SK-N-SH (cell line): Measurements from ENCODE around the gene TAB3. TPM values are rescaled to one million over a fixed set of nuclear protein-coding genes. Genes with fewer than 3 reads are reported as not detected.

Source experiments
- CTCF ChIA-PET: fragments of 300-600, 350-600 bp; formaldehyde crosslinking; extraction: SDS; loops from one replicate; lab custom pipeline; 2021; lab: Yijun Ruan, JAX
- POLR2A ChIA-PET: fragments of 350-600 bp; sonication (Branson Sonifier 250); formaldehyde crosslinking; extraction: SDS; loops from one replicate; lab custom pipeline; 2020; ENCODE audit warnings: antibody characterized with exemption, inconsistent platforms; lab: Yijun Ruan, JAX
- DNase-seq: peaks from one replicate; pipeline ENCODE4 v3.0.0; 2012
- H2AFZ ChIP-seq: fragments of 200-600 bp; sonication (generic); 2 replicates; pipeline ENCODE4 v1.8.1; 2016; ENCODE audit warnings: antibody characterized with exemption, mild to moderate bottlenecking, low read depth
- H3F3A ChIP-seq: fragments of 200-600 bp; sonication (generic); replicated peaks from 2 replicates; pipeline ENCODE3; 2016; ENCODE audit warnings: antibody characterized with exemption, mild to moderate bottlenecking; ENCODE audit not compliant: insufficient read depth
- H3K27ac ChIP-seq, 2 experiments: fragments of 200-500 bp in 1 of 2; fragments of 200-600 bp in 1 of 2; sonication (Bioruptor generic) in 1 of 2; sonication (generic), shearing (Covaris generic) in 1 of 2; 2 replicates each; pipeline versions ENCODE4 v1.5.1 to v1.6.1; 2014 to 2016; ENCODE audit warnings: low read depth in 2 of 2, inconsistent platforms in 1 of 2, low read length in 1 of 2, mild to moderate bottlenecking in 1 of 2, mixed read lengths in 1 of 2
- H3K27me3 ChIP-seq: fragments of 200-600 bp; sonication (generic), shearing (Covaris generic); 2 replicates; pipeline ENCODE4 v1.6.1; 2016; ENCODE audit warnings: mixed run types; ENCODE audit not compliant: insufficient read depth
- H3K36me3 ChIP-seq, 2 experiments: fragments of 200-500 bp in 1 of 2; fragments of 200-600 bp in 1 of 2; sonication (Bioruptor generic) in 1 of 2; sonication (generic) in 1 of 2; replicated peaks in 1 of 2; 2 replicates each; pipeline versions ENCODE3 to v1.5.1; 2014 to 2016; ENCODE audit warnings: low read length in 1 of 2, mild to moderate bottlenecking in 1 of 2; ENCODE audit not compliant: insufficient read depth in 2 of 2, control insufficient read depth in 1 of 2
- H3K4me1 ChIP-seq, 2 experiments: fragments of 200-500 bp in 1 of 2; fragments of 200-600 bp in 1 of 2; sonication (Bioruptor generic) in 1 of 2; sonication (generic), shearing (Covaris generic) in 1 of 2; 2 replicates each; pipeline versions ENCODE4 v1.5.1 to v1.6.1; 2014 to 2016; ENCODE audit warnings: low read depth in 1 of 2, low read length in 1 of 2, mixed run types in 1 of 2; ENCODE audit not compliant: insufficient read depth in 2 of 2, control insufficient read depth in 1 of 2
- H3K4me2 ChIP-seq: fragments of 200-600 bp; sonication (generic), shearing (Covaris generic); 2 replicates; pipeline ENCODE4 v1.6.1; 2017; ENCODE audit warnings: mixed run types
- H3K4me3 ChIP-seq, 2 experiments: fragments of 200-500 bp in 1 of 2; fragments of 200-600 bp in 1 of 2; sonication (Bioruptor generic) in 1 of 2; sonication (generic), shearing (Covaris generic) in 1 of 2; 2 replicates each; pipeline versions ENCODE4 v1.5.1 to v1.8.1; 2014 to 2016; ENCODE audit warnings: low read depth in 2 of 2, inconsistent platforms in 1 of 2, low read length in 1 of 2, mild to moderate bottlenecking in 1 of 2, mixed read lengths in 1 of 2, moderate library complexity in 1 of 2
- H3K79me2 ChIP-seq: fragments of 200-600 bp; sonication (generic); 2 replicates; pipeline ENCODE4 v1.8.1; 2017; ENCODE audit warnings: mild to moderate bottlenecking; ENCODE audit not compliant: insufficient read depth
- H3K9ac ChIP-seq: fragments of 200-600 bp; sonication (generic); 2 replicates; pipeline ENCODE4 v1.6.1; 2017; ENCODE audit warnings: mixed run types
- H3K9me2 ChIP-seq: fragments of 200-600 bp; sonication (generic); 2 replicates; pipeline ENCODE4 v1.6.1; 2017; ENCODE audit warnings: mixed run types
- H3K9me3 ChIP-seq: fragments of 200-600 bp; sonication (generic); 2 replicates; pipeline ENCODE4 v1.6.1; 2017; ENCODE audit warnings: mixed run types, mild to moderate bottlenecking, moderate library complexity
- H4K20me1 ChIP-seq: fragments of 200-600 bp; sonication (generic); 2 replicates; pipeline ENCODE4 v1.6.1; 2017; ENCODE audit warnings: mild to moderate bottlenecking, mixed run types; ENCODE audit not compliant: insufficient read depth
- CHD2 ChIP-seq: fragments of 150-350 bp; IDR thresholded peaks from 2 replicates; pipeline ENCODE4 v1.6.1; 2018; ENCODE audit warnings: low read length; ENCODE audit not compliant: partially characterized antibody
- ELF1 ChIP-seq: IDR thresholded peaks from 2 replicates; pipeline ENCODE4 v1.4.0; 2012
- EP300 ChIP-seq, 2 experiments: IDR thresholded peaks; 2 replicates each; pipeline versions ENCODE4 v1.4.0 to v1.6.1; 2012; ENCODE audit warnings: borderline replicate concordance in 1 of 2, low read depth in 1 of 2, low read length in 1 of 2
- GABPA ChIP-seq: IDR thresholded peaks from 2 replicates; pipeline ENCODE4 v1.4.0; 2012; ENCODE audit warnings: low read depth, mild to moderate bottlenecking
- GATA2 ChIP-seq: sonication (generic); formaldehyde crosslinking; IDR thresholded peaks from 2 replicates; pipeline ENCODE4 v1.5.0; 2020; ENCODE audit warnings: mild to moderate bottlenecking, missing genetic modification reagents
- MEF2A ChIP-seq: IDR thresholded peaks from 2 replicates; pipeline ENCODE4 v1.4.0; 2012; ENCODE audit warnings: low read depth, borderline replicate concordance
- MXI1 ChIP-seq: IDR thresholded peaks from 2 replicates; pipeline ENCODE4 v1.6.1; 2012; ENCODE audit warnings: mild to moderate bottlenecking, low read depth, low read length, improper control_type of control experiment
- RAD21 ChIP-seq: IDR thresholded peaks from 2 replicates; pipeline ENCODE4 v1.6.1; 2012; ENCODE audit warnings: mild to moderate bottlenecking, low read length
- RFX5 ChIP-seq: IDR thresholded peaks from 2 replicates; pipeline ENCODE4 v1.6.1; 2012; ENCODE audit warnings: mild to moderate bottlenecking, improper control_type of control experiment, low read length
- SIN3A ChIP-seq: IDR thresholded peaks from 2 replicates; pipeline ENCODE4 v1.6.1; 2012; ENCODE audit warnings: low read depth, mild to moderate bottlenecking, low read length, moderate library complexity, borderline replicate concordance
- TAF1 ChIP-seq: IDR thresholded peaks from 2 replicates; pipeline ENCODE4 v1.6.1; 2012; ENCODE audit warnings: low read depth, mild to moderate bottlenecking, low read length, moderate library complexity, borderline replicate concordance
- TEAD4 ChIP-seq: IDR thresholded peaks from 2 replicates; pipeline ENCODE4 v1.4.0; 2012; ENCODE audit warnings: mild to moderate bottlenecking, borderline replicate concordance; ENCODE audit not compliant: insufficient read depth
- YY1 ChIP-seq: IDR thresholded peaks from 2 replicates; pipeline ENCODE4 v1.4.0; 2012; ENCODE audit warnings: low read depth, mild to moderate bottlenecking
- WGBS: methylation state at CpG from one replicate; pipeline ENCODE4 v1.1.6; 2017; ENCODE audit warnings: low lambda C conversion rate; 5-methylcytosine and 5-hydroxymethylcytosine counted together
- polyA plus RNA-seq, 3 experiments: library from polyadenylated mRNA; depleted of rRNA; stranded (reverse); fragments of >200 nt; gene quantifications; 2 replicates each; pipeline ENCODE4 v1.2.3, GENCODE V29; 2012
- TF ChIP-seq, protein P1 (sequence below): fragments of 150-350 bp; IDR thresholded peaks from 2 replicates; pipeline ENCODE4 v1.6.1; 2017; ENCODE audit warnings: antibody characterized with exemption, low read length, low read depth, borderline replicate concordance
- TF ChIP-seq, protein P2 (sequence below): IDR thresholded peaks from 2 replicates; pipeline ENCODE4 v1.4.0; 2012; ENCODE audit warnings: low read depth, borderline replicate concordance

TAB3 gene
- polyA plus RNA-seq, 1 of the 3 experiments (the other 2 are of a cell fraction): 9.2 TPM

DNA sequence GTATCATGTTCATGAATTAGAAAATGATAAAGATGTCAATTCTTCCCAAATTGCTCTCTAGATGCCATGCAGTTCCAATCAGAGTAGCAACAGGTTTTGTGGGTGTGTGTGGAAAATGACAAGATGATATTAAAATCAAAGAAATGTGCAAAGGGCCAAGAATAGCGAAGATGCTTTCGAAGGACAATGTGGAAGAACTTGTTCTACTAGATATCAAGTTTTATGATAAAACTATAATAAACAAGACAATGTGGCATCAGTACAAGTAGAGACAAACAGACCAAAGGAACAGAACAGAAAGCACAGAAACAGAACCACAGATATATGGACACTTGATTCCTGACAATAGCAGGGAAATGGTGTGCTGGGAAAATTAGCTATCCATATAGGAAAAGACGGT, 9.0 kb downstream of the TAB3 start:
- Histone ChIP-seq H3K79me2 (peaks cover 35% of the 10 kb centered on the region), H3K27me3 (no peaks in the 10 kb centered on the region), H3F3A (no peaks in the 10 kb centered on the region), H2AFZ (no peak overlapping the region), H3K4me2 (no peak overlapping the region), H3K4me1 (no peaks in the 10 kb centered on the region), H4K20me1 (no peaks in the 10 kb centered on the region), H3K4me3 (no peak overlapping the region), H3K9me2 (no peaks in the 10 kb centered on the region), H3K27ac (no peak overlapping the region), H3K9ac (no peak overlapping the region), H3K36me3 (no peaks in the 10 kb centered on the region), H3K9me3 (no peaks in the 10 kb centered on the region)
- POLR2A ChIA-PET: no interaction called here
- WGBS: 47% methylated on average over 3 of the region's 3 CpGs
- CTCF ChIA-PET: no interaction called here
- TF ChIP-seq MXI1 (no peak), ELF1 (no peak), RFX5 (no peak), YY1 (no peak), RAD21 (no peak), GABPA (no peak), EP300 (IDR thresholded peaks at IDR 0.05; ENCODE audit: borderline replicate concordance in 1 of 2, low read depth in 1 of 2, low read length in 1 of 2) (no peak)
- TF ChIP-seq, protein P1, sequence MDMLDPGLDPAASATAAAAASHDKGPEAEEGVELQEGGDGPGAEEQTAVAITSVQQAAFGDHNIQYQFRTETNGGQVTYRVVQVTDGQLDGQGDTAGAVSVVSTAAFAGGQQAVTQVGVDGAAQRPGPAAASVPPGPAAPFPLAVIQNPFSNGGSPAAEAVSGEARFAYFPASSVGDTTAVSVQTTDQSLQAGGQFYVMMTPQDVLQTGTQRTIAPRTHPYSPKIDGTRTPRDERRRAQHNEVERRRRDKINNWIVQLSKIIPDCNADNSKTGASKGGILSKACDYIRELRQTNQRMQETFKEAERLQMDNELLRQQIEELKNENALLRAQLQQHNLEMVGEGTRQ: no peak
- DNase-seq: no peak

DNA sequence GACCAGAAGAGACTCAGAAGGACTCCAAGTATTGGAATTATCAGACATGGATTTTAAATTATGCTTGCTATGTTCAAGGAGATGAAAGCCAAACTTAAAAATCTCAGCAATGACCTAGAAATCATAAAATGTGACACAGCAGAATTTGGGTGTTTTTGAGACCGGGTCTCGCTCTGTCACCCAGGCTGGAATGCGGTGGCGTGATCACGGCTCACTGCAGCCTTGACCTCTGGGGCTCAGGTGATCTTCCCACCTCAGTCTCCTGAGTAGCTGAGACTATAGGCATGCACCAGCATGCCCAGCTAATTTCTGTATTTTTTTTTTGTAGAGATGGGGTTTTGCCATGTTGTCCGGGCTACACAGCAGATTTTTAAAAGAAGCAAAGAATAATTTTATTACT, 12.7 kb downstream of the TAB3 start:
- CTCF ChIA-PET: interaction anchor here (0.7 kb wide), 1 partner anchor 107 kb away, joined by 3 read pairs; no protein-coding TSS in a partner anchor
- Histone ChIP-seq H3K4me1 (no peaks in the 10 kb centered on the region), H3K9ac (no peak overlapping the region), H3K79me2 (peaks cover 31% of the 10 kb centered on the region; the same call in 1 of the 2 replicates), H3K4me2 (peak overlapping the region; percentile 39; the same call in 1 of the 2 replicates), H3K27ac (no peak overlapping the region), H3K27me3 (no peaks in the 10 kb centered on the region), H3K9me2 (no peaks in the 10 kb centered on the region), H3K9me3 (no peaks in the 10 kb centered on the region), H3K4me3 (no peak overlapping the region), H2AFZ (no peak overlapping the region), H3K36me3 (no peaks in the 10 kb centered on the region), H4K20me1 (0 out of 2 replicates have a peak, but pooled peaks cover 5% of the 10 kb centered on the region), H3F3A (no peaks in the 10 kb centered on the region)
- DNase-seq: no peak
- WGBS: 62% methylated on average over 6 of the region's 6 CpGs
- TF ChIP-seq GATA2 (no peak), TAF1 (no peak), MXI1 (no peak), EP300 (IDR thresholded peaks at IDR 0.05; ENCODE audit: borderline replicate concordance in 1 of 2, low read depth in 1 of 2, low read length in 1 of 2) (no peak), MEF2A (no peak), ELF1 (no peak), TEAD4 (no peak), CHD2 (no peak), SIN3A (no peak), RAD21 (no peak)
- TF ChIP-seq, protein P2, sequence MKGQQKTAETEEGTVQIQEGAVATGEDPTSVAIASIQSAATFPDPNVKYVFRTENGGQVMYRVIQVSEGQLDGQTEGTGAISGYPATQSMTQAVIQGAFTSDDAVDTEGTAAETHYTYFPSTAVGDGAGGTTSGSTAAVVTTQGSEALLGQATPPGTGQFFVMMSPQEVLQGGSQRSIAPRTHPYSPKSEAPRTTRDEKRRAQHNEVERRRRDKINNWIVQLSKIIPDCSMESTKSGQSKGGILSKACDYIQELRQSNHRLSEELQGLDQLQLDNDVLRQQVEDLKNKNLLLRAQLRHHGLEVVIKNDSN: no peak
- POLR2A ChIA-PET: no interaction called here
